Stimulated activated CD4-positive, alpha-beta T cell treated with anti-CD3 and anti-CD28 coated beads, TNF-alpha, amount 100 ng/mL, for 1 hour (primary cell): Measurements from ENCODE around the gene MRGPRX4.

Experiments used
- DNase-seq, 3 donors: peaks; one replicate each; pipeline ENCODE4 v3.0.0-alpha.2; 2020; ENCODE audit warnings: low read depth in 3 of 3, low spot score in 1 of 3

MRGPRX4 gene

DNA sequence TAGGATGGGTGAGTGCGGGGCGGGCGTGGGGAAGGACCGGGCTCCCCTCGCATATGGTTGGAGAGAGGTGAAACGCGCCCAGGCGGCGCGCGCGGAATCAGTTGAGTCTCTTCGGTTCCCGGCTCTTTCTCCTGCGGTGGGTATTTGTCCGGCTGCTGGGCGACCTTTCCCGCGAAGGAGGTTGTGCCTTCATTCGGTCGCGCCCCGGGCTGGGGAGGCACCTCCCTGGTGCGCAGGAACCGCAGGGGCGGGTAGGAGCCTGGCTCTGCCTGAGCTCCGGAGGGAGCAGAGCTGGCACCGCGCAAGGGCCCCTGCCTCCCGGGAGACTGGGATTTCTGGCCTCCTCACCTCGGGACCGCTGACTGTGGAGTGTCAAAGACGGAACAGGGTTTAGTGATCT, 36.4 kb downstream of the MRGPRX4 start:
- DNase-seq = no peak

DNA sequence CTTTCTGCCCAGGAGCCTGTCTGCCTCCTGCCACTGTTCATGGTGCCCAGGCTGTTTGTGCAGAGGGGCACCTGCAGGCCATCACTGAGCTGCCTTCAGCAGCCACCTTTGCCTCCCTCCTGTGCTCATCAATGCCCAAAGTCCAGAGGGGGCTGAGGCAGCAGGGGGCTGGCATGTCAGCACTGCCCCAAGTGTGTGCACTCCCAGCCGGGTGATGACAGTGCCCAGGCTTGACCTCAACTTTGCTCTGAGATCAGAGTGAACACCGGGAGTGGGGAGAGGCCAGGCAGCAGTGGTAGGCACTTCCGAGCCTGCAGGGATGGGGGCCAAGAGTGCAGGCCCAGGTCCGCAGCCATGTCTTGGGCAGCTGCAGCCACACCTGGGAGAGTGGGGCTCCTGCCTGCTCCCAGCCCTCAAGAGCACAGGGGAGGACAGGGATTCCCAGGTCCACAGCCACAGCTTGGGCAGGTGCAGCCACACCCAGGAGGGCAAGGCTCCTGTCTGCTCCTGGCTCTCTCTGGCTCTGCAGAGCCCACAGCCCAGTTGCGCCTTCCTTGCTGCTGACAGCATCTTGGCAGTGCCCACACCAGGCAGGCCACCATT, 48.7 kb downstream of the MRGPRX4 start:
- no peak for DNase-seq

DNA sequence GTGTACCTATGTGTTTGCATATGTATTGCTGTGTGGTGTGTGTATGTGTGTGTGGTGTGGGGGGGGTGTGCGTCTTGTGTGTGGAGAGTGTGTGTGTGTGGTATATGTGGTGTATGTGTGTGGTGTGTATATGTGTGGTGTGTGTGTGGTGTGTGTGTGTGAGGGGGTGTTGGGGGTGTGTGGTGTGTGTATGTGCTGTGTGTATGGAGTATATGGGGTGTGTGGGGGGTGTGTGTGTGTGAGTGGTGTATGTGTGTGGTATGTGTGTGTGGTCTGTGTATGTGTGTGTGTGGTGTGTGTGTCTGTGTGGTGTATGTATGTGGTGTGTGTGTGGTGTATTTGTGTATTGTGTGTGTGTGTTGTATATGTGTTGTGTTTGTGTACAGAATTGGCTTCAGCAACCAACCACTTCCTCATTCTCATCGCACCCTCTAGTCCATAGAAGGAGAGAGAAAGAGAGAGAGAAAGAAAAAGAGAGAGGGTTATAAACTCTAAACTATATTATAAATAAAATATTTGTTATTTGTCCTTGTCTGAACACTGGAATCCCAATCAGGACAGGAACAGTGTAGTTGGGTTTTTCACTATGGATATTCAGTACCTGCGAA, 50.3 kb downstream of the MRGPRX4 start:
- DNase-seq = no peak
